GM19372 (cell line): ENCODE data around the gene OR2W1.
A peak's percentile ranks its signal among the peaks of the same experiment; 100 is the strongest.

Experiments
- ATAC-seq: cut with Tn5 transposase; IDR thresholded peaks from one replicate; pipeline ENCODE4 v1.9.1; 2021; ENCODE audit warnings: mild to moderate bottlenecking, low read depth, moderate library complexity; ENCODE audit not compliant: unreplicated experiment

The OR2W1 gene, protein sequence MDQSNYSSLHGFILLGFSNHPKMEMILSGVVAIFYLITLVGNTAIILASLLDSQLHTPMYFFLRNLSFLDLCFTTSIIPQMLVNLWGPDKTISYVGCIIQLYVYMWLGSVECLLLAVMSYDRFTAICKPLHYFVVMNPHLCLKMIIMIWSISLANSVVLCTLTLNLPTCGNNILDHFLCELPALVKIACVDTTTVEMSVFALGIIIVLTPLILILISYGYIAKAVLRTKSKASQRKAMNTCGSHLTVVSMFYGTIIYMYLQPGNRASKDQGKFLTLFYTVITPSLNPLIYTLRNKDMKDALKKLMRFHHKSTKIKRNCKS

DNA sequence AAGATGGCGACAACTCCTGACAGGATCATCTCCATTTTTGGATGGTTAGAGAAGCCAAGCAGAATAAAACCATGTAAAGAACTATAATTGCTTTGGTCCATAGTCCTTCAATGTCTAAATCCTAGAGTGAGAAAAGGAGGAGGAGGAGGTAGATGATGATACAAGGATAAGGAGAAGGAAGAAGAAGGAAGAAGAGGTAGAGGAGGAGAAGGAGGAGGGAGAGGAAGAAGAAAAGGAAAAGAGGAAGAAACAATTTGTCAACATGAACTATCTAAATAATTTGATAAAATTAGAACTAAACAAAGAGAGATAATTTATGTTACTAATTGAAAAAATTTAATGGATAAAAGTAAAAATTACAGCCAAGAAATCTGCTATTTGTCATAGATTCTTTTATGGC is at the start of gene OR2W1:
Gene OR2W1, minus strand, starts transcription at position 101 of the 400 bp plus-strand sequence. Its CDS starts 0 bp downstream, at position 101.
- ATAC-seq: no peak

- ATAC-seq: no peak
Measured at GRCh38 chr6:29092957-29093356, 48.0 kb upstream of the OR2W1 start.

DNA sequence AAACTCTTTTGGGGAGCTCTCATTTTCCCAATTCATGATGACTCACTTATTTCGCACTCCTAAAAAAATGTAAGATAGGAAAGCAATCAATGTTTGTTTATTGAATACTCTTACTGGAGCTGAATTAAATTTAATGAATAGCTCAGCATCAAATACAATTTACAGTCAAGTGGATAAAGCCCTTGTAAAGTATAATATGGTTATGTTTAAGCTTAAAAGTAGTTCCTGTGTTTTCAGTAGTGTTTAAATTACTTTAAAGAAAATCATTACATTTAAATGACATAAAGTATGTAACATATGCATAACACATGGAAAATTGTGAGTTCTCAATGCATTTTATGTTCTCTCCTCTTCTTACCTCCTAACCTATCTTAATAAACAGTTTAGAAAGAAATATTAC is 42.2 kb upstream of the OR2W1 start, which contains the start of gene OR2B3:
Gene OR2B3, minus strand, starts transcription at position 101 of the 400 bp plus-strand sequence. Its CDS starts 65 bp downstream, at position 36.
- ATAC-seq: no peak

GRCh38 chr6:29082457-29082856 is 37.5 kb upstream of the OR2W1 start:
- no peak for ATAC-seq

DNA sequence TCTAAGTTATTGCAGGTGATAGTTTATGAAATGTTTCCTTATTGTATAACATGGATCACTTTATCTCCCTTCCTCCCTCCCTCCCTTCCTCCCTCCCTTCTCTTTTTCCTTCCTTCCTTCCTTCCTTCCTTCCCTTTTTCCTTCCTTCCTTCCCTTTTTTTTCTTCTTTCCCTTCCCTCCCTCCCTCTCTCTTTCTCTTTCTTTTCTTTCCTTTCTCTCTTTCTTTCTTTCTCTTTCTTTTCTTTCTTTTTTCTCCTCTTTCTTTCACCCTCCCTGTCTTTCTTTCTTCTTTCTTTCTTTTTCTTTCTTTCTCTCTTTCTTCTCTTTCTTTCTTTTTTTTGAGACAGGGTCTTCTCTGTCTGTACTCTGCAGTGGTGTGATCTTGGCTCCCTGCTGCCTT is 36.3 kb upstream of the OR2W1 start:
- no peak for ATAC-seq

- ATAC-seq: no peak
Measured at GRCh38 chr6:29079203-29079602, 34.2 kb upstream of the OR2W1 start.

DNA sequence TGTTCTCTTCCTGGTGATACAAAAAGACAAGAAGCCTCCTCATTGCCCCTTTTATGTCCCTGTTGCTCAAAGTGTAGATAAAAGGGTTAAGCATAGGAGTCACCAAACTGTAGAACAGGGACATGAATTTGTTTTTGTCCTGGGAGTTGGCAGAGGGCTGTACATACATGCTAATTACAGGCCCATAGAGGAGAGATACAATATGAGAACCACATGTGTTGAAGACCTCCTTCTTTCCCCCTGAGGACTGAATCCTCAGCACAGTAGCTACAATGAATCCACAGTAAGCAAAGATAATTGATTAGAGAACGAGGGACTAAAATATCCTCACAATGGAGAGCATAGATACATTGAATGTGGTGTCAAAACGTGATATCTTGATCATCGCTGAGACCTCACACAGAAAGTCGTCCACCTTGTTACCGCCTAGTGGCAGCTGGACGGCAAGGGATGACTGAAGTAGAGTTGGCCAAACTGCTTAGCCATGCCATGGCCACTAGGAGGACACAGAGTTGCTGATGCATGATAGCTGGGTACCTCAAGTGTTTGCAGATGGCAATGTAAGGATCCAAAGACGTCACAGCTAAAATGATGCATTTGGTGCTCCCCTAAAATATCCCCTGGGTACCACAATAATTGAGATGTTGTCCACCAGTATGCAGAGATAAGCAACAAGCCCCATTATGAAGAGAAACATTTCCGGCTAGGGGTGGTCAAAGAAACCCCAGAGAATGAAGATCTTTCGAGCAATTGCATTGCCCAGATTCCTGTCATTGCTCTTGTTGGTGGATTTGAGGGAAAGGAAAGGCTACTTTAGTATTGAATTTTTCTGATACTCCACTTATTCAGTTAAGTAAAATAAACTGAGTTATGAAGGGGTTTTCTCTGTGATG is 27.1 kb upstream of the OR2W1 start:
- ATAC-seq: peak; percentile 77

GRCh38 chr6:29051680-29052079 is 6.7 kb upstream of the OR2W1 start:
- ATAC-seq: no peak

DNA sequence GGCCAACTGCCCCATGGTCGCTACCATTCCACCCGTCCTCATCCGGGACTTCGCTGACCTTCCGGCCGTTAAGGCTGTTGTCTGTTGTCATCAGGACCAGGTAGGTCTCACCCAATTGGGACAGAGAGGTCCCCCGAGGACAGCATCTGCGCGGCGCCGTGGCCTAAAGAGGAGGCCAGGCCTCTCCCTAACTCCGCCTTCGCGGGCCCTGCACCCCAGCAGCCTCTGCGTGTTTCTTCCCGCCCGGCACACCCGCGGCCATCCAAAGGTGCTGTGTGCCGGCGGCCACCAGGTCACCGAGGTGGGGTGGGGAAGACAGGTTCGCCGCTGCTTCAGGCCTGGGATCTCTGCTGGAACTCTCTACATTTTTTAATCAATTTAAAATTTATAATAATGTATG is 9.0 kb downstream of the OR2W1 start:
- no peak for ATAC-seq

GRCh38 chr6:29028821-29029220 is 16.2 kb downstream of the OR2W1 start:
- ATAC-seq: no peak

DNA sequence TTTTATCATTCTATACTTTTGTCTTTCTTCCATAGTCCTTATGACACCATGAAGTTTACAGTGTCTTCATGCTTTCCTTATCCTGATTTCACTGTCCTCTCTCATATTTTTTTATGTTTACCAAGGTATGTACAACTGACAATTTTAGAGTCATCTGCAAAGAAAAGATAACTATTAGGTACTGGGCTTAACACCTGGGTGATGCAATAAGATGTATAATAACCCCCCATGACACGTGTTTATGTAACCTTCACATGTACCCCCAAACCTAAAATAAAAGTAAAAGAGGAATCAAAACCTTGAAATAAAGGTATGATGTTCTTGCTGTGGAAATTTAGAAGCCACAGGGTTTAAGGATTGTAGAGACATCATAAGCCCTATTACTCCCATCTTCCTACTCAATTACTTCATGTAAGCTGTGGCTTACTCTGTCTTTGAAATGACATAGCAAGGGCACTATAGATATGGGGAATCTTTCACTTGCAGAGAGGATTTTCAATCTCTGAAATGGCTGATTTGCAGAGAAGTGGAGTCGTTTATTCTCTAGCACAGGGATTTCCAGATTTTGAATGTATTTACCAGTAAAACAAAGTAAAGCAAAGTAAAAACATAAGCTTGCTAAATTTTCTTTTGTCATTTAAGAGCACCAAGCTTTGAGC is 18.9 kb downstream of the OR2W1 start:
- ATAC-seq: no peak

GRCh38 chr6:29021434-29021833 is 23.5 kb downstream of the OR2W1 start:
- ATAC-seq: no peak

- ATAC-seq: no peak
Measured at GRCh38 chr6:29019629-29020028, 25.3 kb downstream of the OR2W1 start.

DNA sequence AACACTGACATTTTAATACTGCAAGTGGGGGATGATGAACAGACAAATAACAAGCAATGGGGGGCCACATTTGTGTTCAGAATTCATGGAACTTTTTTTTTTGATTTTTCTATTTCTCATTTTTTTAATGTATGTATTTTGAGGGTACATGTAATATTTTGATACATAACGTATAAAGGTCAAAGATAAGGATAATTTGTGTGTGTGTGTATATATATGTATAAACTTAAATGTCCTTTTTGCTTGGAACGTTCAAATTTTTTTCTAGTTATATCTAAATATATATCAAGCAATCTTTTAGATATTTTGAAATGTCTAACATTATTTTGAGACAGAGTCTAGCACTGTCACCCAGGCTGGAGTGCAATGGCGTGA is 27.6 kb downstream of the OR2W1 start:
- no peak for ATAC-seq

- peak; percentile 79 for ATAC-seq
Measured at GRCh38 chr6:29016559-29017427, 28.2 kb downstream of the OR2W1 start.

- no peak for ATAC-seq
Measured at GRCh38 chr6:29014729-29015608, 30.0 kb downstream of the OR2W1 start.

DNA sequence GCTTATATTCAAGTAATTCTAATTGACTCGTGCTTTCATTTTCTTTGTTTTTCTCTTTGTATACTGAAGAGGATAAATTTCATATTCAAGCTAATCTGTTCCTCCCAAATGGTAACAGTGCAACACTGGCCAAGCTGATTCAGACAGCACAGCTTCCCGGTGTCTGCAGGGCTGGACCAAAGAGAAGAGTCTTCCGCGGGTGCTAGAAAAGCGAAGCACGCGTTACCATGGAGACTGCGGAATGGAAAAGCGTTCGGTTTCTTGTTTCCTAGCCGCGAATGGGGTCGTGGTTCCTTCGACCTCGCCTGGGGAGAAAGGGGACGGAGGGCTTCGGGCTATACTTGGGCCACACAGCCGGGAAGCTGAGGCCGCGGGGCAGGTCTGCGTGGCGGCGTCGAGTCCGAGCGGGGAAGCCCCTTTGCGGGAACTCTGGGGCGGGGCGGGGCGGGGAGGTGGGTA is 33.7 kb downstream of the OR2W1 start:
- no peak for ATAC-seq

- no peak for ATAC-seq
Measured at GRCh38 chr6:29009358-29009757, 35.6 kb downstream of the OR2W1 start.

GRCh38 chr6:29008089-29008488 is 36.9 kb downstream of the OR2W1 start:
- no peak for ATAC-seq
